ENCODE data around the gene ELFN2. TPM values are rescaled to one million over a fixed set of nuclear protein-coding genes. Genes with fewer than 3 reads are reported as not detected.

ELFN2 gene
- polyA plus RNA-seq, 1 donor from 2014 or later, result 4.4 TPM

DNA sequence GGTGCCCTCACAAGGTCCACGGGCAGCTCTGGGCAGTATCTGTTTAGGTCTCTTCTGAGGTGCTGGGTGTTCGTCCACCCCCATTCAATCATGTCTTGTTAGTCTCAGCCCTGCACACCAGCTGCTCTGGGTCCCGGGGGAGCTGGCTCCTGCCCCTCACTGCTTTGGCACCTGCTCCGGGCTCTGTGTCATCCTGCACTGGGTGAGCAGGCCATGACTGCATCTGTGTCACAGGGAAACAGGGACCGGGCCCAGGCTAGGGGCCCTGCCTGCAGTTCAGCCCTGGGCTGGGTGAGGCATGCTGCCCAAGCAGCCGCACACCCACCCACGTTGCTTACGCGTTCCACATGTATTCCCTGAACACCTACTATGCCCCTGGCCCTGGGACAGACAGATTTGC, 43.9 kb downstream of the ELFN2 start:
- no peaks in the 10 kb centered on the region for H3K9me3 ChIP-seq (ENCODE audit: low read length)
- H2AFZ ChIP-seq (ENCODE audit: low read depth, low read length), result no peak overlapping the region
- no peak overlapping the region for H3K4me2 ChIP-seq (ENCODE audit: low read length)
- no peaks in the 10 kb centered on the region for H3K36me3 ChIP-seq (ENCODE audit: insufficient read depth, low read length)
- TF ChIP-seq, protein P1, sequence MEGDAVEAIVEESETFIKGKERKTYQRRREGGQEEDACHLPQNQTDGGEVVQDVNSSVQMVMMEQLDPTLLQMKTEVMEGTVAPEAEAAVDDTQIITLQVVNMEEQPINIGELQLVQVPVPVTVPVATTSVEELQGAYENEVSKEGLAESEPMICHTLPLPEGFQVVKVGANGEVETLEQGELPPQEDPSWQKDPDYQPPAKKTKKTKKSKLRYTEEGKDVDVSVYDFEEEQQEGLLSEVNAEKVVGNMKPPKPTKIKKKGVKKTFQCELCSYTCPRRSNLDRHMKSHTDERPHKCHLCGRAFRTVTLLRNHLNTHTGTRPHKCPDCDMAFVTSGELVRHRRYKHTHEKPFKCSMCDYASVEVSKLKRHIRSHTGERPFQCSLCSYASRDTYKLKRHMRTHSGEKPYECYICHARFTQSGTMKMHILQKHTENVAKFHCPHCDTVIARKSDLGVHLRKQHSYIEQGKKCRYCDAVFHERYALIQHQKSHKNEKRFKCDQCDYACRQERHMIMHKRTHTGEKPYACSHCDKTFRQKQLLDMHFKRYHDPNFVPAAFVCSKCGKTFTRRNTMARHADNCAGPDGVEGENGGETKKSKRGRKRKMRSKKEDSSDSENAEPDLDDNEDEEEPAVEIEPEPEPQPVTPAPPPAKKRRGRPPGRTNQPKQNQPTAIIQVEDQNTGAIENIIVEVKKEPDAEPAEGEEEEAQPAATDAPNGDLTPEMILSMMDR (IDR thresholded peaks at IDR 0.05; ENCODE audit: poor library complexity, severe bottlenecking), result no peak
- TF ChIP-seq TAF1 (IDR thresholded peaks at IDR 0.05; ENCODE audit: low read depth) (no peak), SMC3 (conservative IDR thresholded peaks at IDR 0.05; ENCODE audit: poor library complexity) (no peak), MXI1 (conservative IDR thresholded peaks at IDR 0.05; ENCODE audit: poor library complexity, severe bottlenecking) (no peak), EZH2 (IDR thresholded peaks at IDR 0.05; ENCODE audit: borderline replicate concordance, insufficient read depth, low read length, poor library complexity, severe bottlenecking) (no peak), RAD21 (conservative IDR thresholded peaks at IDR 0.05) (no peak), POLR2AphosphoS5 (IDR thresholded peaks at IDR 0.05) (no peak), EP300 (conservative IDR thresholded peaks at IDR 0.05; ENCODE audit: poor library complexity, severe bottlenecking) (no peak)
- TF ChIP-seq, protein P2, sequence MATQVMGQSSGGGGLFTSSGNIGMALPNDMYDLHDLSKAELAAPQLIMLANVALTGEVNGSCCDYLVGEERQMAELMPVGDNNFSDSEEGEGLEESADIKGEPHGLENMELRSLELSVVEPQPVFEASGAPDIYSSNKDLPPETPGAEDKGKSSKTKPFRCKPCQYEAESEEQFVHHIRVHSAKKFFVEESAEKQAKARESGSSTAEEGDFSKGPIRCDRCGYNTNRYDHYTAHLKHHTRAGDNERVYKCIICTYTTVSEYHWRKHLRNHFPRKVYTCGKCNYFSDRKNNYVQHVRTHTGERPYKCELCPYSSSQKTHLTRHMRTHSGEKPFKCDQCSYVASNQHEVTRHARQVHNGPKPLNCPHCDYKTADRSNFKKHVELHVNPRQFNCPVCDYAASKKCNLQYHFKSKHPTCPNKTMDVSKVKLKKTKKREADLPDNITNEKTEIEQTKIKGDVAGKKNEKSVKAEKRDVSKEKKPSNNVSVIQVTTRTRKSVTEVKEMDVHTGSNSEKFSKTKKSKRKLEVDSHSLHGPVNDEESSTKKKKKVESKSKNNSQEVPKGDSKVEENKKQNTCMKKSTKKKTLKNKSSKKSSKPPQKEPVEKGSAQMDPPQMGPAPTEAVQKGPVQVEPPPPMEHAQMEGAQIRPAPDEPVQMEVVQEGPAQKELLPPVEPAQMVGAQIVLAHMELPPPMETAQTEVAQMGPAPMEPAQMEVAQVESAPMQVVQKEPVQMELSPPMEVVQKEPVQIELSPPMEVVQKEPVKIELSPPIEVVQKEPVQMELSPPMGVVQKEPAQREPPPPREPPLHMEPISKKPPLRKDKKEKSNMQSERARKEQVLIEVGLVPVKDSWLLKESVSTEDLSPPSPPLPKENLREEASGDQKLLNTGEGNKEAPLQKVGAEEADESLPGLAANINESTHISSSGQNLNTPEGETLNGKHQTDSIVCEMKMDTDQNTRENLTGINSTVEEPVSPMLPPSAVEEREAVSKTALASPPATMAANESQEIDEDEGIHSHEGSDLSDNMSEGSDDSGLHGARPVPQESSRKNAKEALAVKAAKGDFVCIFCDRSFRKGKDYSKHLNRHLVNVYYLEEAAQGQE (IDR thresholded peaks at IDR 0.05; ENCODE audit: borderline replicate concordance), result no peak
- H3K27ac ChIP-seq (ENCODE audit: low read length), result no peak overlapping the region
- H4K20me1 ChIP-seq (ENCODE audit: insufficient read depth), result no peaks in the 10 kb centered on the region
- no peak overlapping the region for H3K9ac ChIP-seq (ENCODE audit: low read length)
- H3K9me2 ChIP-seq (ENCODE audit: insufficient read depth, low read length), result no peaks in the 10 kb centered on the region
- no peaks in the 10 kb centered on the region for H3F3A ChIP-seq (ENCODE audit: insufficient read depth, low read length, poor library complexity, severe bottlenecking)
- H3K79me2 ChIP-seq (replicated peaks; ENCODE audit: insufficient read depth, low read length), result no peaks in the 10 kb centered on the region
- H3K27me3 ChIP-seq (ENCODE audit: insufficient read depth, low read depth, low read length), result no peaks in the 10 kb centered on the region
- no peak overlapping the region for H3K4me3 ChIP-seq (ENCODE audit: low read length)

DNA sequence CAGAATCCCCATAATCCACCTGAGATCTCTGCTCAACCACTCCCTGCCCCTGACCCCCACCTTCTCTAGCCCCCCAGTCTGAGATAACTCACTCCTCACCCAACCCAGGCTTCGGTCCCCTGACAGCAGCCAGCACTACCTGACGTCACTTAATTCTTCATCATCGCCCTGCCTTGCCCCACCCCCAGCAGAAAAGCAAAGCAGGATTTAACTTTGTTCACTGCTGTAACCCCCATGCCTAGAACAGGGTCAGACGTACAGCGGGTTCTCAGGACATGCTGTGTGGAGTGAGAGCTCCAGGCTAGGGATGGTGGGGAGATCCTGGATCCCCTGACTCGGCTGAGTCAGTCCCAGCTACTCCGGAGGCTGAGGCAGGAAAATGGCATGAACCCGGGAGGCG, 45.8 kb downstream of the ELFN2 start:
- Histone ChIP-seq H3K9me3 (ENCODE audit: low read length) (no peaks in the 10 kb centered on the region), H4K20me1 (ENCODE audit: insufficient read depth) (no peaks in the 10 kb centered on the region), H3F3A (ENCODE audit: insufficient read depth, low read length, poor library complexity, severe bottlenecking) (no peaks in the 10 kb centered on the region), H3K9ac (ENCODE audit: low read length) (no peak overlapping the region), H3K36me3 (ENCODE audit: insufficient read depth, low read length) (no peaks in the 10 kb centered on the region), H3K4me3 (ENCODE audit: low read length) (no peak overlapping the region), H3K27me3 (ENCODE audit: insufficient read depth, low read depth, low read length) (no peaks in the 10 kb centered on the region), H3K9me2 (ENCODE audit: insufficient read depth, low read length) (no peaks in the 10 kb centered on the region), H3K27ac (ENCODE audit: low read length) (no peak overlapping the region), H2AFZ (ENCODE audit: low read depth, low read length) (no peak overlapping the region), H3K79me2 (replicated peaks; ENCODE audit: insufficient read depth, low read length) (no peaks in the 10 kb centered on the region), H3K4me2 (ENCODE audit: low read length) (no peak overlapping the region)
- TF ChIP-seq MXI1 (conservative IDR thresholded peaks at IDR 0.05; ENCODE audit: poor library complexity, severe bottlenecking) (no peak), EZH2 (IDR thresholded peaks at IDR 0.05; ENCODE audit: borderline replicate concordance, insufficient read depth, low read length, poor library complexity, severe bottlenecking) (no peak), SMC3 (conservative IDR thresholded peaks at IDR 0.05; ENCODE audit: poor library complexity) (no peak), POLR2AphosphoS5 (IDR thresholded peaks at IDR 0.05) (no peak), EP300 (conservative IDR thresholded peaks at IDR 0.05; ENCODE audit: poor library complexity, severe bottlenecking) (no peak)
- TF ChIP-seq, protein P1 (IDR thresholded peaks at IDR 0.05; ENCODE audit: poor library complexity, severe bottlenecking), result no peak

Measured in neural cell (in vitro differentiated cells).